Measurements from ENCODE around the gene ADAMTS17. TPM values are rescaled to one million over a fixed set of nuclear protein-coding genes. Genes with fewer than 3 reads are reported as not detected.

ADAMTS17 gene
- total RNA-seq, 1 donor from 2014 or later: 1.5 TPM

GRCh38 chr15:100001405-100001804, 340.4 kb downstream of the ADAMTS17 start:
- peaks cover 3% of the 10 kb centered on the region for H3K4me1 Mint-ChIP-seq (ENCODE audit: unreplicated experiment)
- H3K4me3 Mint-ChIP-seq (ENCODE audit: unreplicated experiment): no peak overlapping the region
- no peaks in the 10 kb centered on the region for H3K9me3 Mint-ChIP-seq (ENCODE audit: unreplicated experiment)
- no peaks in the 10 kb centered on the region for H3K27me3 Mint-ChIP-seq (ENCODE audit: unreplicated experiment)
- H3K36me3 Mint-ChIP-seq (ENCODE audit: unreplicated experiment): no peaks in the 10 kb centered on the region
- H3K27ac Mint-ChIP-seq (ENCODE audit: unreplicated experiment): no peak overlapping the region
- no peak for DNase-seq (ENCODE audit: extremely low spot score, unreplicated experiment)
- TF ChIP-seq CTCF (IDR thresholded peaks at IDR 0.05): no peak

DNA sequence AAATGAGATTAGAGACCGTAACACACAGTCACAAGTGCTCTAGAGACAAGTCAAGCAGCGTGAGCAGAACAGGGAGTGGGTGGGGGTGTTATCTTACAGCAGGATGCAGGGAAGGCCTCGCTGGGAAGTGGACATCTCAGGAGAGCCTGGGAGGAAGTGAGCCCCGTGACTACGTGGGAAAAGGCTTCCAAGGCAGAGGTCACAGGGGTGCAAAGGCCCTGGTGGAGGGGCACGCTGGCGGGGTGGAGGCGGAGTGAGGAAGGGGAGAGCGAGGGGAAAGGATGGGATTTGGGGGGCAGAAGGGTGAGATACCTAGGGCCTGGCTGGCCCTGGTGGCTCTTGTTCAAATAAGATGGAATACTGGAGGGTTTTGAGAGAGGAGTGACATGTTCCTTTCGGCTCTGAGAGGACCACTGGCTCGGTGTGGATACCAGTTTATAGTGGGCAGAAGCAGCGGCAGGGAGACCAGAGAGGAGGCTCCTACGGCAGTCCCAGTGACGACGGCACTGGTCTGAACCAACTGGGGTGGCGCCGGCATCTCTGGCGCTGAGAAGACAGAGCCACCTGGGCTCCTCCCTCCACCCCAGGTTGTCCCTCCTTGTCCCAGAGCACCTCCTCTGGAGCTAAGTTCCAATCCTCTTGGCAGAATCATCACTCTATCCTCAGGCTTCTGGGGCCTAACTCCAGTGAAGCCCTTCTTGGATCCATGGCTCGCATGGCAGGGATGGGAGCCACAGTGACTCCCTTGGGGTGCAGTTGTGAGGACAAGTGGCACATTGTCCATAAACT, 342.3 kb downstream of the ADAMTS17 start:
- DNase-seq (ENCODE audit: extremely low spot score, unreplicated experiment): no peak
- Mint-ChIP-seq H3K36me3 (ENCODE audit: unreplicated experiment) (no peaks in the 10 kb centered on the region), H3K27ac (ENCODE audit: unreplicated experiment) (no peak overlapping the region), H3K27me3 (ENCODE audit: unreplicated experiment) (peaks cover 5% of the 10 kb centered on the region), H3K9me3 (ENCODE audit: unreplicated experiment) (no peaks in the 10 kb centered on the region), H3K4me3 (ENCODE audit: unreplicated experiment) (no peak overlapping the region), H3K4me1 (ENCODE audit: unreplicated experiment) (peaks cover 4% of the 10 kb centered on the region)
- TF ChIP-seq CTCF (IDR thresholded peaks at IDR 0.05): no peak

- H3K27me3 Mint-ChIP-seq (ENCODE audit: unreplicated experiment): peaks cover 5% of the 10 kb centered on the region
- peaks cover 4% of the 10 kb centered on the region for H3K4me1 Mint-ChIP-seq (ENCODE audit: unreplicated experiment)
- no peak overlapping the region for H3K27ac Mint-ChIP-seq (ENCODE audit: unreplicated experiment)
- H3K36me3 Mint-ChIP-seq (ENCODE audit: unreplicated experiment): no peaks in the 10 kb centered on the region
- H3K4me3 Mint-ChIP-seq (ENCODE audit: unreplicated experiment): no peak overlapping the region
- TF ChIP-seq CTCF (IDR thresholded peaks at IDR 0.05): no peak
- no peak for DNase-seq (ENCODE audit: extremely low spot score, unreplicated experiment)
- no peaks in the 10 kb centered on the region for H3K9me3 Mint-ChIP-seq (ENCODE audit: unreplicated experiment)
These were observed 343.1 kb downstream of the ADAMTS17 start for GRCh38 chr15:99998661-99999101.

- Mint-ChIP-seq H3K4me1 (ENCODE audit: unreplicated experiment) (peaks cover 4% of the 10 kb centered on the region), H3K9me3 (ENCODE audit: unreplicated experiment) (no peaks in the 10 kb centered on the region), H3K27ac (ENCODE audit: unreplicated experiment) (no peak overlapping the region), H3K27me3 (ENCODE audit: unreplicated experiment) (peaks cover 5% of the 10 kb centered on the region), H3K4me3 (ENCODE audit: unreplicated experiment) (no peak overlapping the region), H3K36me3 (ENCODE audit: unreplicated experiment) (no peaks in the 10 kb centered on the region)
- no peak for TF ChIP-seq CTCF (IDR thresholded peaks at IDR 0.05)
- no peak for DNase-seq (ENCODE audit: extremely low spot score, unreplicated experiment)
These were observed 344.6 kb downstream of the ADAMTS17 start for GRCh38 chr15:99997112-99997651.

DNA sequence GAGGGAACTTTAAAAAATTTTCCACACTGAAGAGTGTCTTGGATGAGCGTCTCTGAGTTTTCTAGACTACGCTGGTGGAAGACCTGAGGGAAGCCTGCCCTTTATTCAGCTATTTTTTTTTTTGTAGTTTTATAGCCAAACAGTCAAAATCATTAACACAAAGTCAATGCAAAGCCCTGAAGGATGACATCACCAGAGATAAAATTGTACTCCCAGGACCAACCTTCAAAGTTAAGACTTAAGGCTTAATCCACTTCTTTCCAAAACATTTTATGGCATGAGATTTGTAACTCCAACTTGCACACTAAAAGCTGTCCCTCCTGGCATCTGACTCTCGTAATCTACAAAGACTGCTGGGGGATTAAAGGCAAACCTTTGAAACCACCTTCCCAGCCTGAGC, 345.1 kb downstream of the ADAMTS17 start:
- H3K4me1 Mint-ChIP-seq (ENCODE audit: unreplicated experiment): peaks cover 4% of the 10 kb centered on the region
- DNase-seq (ENCODE audit: extremely low spot score, unreplicated experiment): no peak
- TF ChIP-seq CTCF (IDR thresholded peaks at IDR 0.05): no peak
- no peak overlapping the region for H3K27ac Mint-ChIP-seq (ENCODE audit: unreplicated experiment)
- peaks cover 5% of the 10 kb centered on the region for H3K27me3 Mint-ChIP-seq (ENCODE audit: unreplicated experiment)
- no peaks in the 10 kb centered on the region for H3K36me3 Mint-ChIP-seq (ENCODE audit: unreplicated experiment)
- H3K9me3 Mint-ChIP-seq (ENCODE audit: unreplicated experiment): no peaks in the 10 kb centered on the region
- no peak overlapping the region for H3K4me3 Mint-ChIP-seq (ENCODE audit: unreplicated experiment)

Data from osteocyte (in vitro differentiated cells).